Nephron (organoid): ENCODE results near the gene ZBTB1.
"Not testable (repeated sequence)": the region's sequence is repeated elsewhere in the genome, so short reads cannot be mapped to it uniquely, and the experiment has no call there.

ENCODE experiments used
- H3K27ac Mint-ChIP-seq, 3 experiments: 2 replicates each; pipeline ENCODE4 v1.8.0; 2020; ENCODE audit warnings: mixed read lengths in 3 of 3, mild to moderate bottlenecking in 2 of 3, moderate library complexity in 1 of 3
- H3K27me3 Mint-ChIP-seq: 2 replicates; pipeline ENCODE4 v1.8.0; 2021; ENCODE audit warnings: low read depth, mild to moderate bottlenecking, moderate library complexity, mixed read lengths
- H3K36me3 Mint-ChIP-seq: 2 replicates; pipeline ENCODE4 v1.8.0; 2020; ENCODE audit warnings: low read depth, mixed read lengths
- H3K4me1 Mint-ChIP-seq: 2 replicates; pipeline ENCODE4 v1.8.0; 2020; ENCODE audit warnings: mixed read lengths
- H3K4me3 Mint-ChIP-seq, 3 experiments: 2 replicates each; pipeline ENCODE4 v1.8.0; 2020; ENCODE audit warnings: mild to moderate bottlenecking in 3 of 3, mixed read lengths in 3 of 3, moderate library complexity in 2 of 3
- H3K9me3 Mint-ChIP-seq: 2 replicates; pipeline ENCODE4 v1.8.0; 2020; ENCODE audit warnings: mixed read lengths
- TF ChIP-seq, protein P1 (sequence below), 3 experiments: fragments of 200-600 bp; sonication (generic); IDR thresholded peaks; one replicate each; pipeline ENCODE4 v1.5.0; 2021; ENCODE audit warnings: antibody characterized with exemption in 3 of 3; ENCODE audit not compliant: unreplicated experiment in 3 of 3

Gene ZBTB1

GRCh38 chr14:64562436-64562835 lies 57.9 kb downstream of the ZBTB1 start:
- peaks cover 17% of the 10 kb centered on the region for H3K4me1 Mint-ChIP-seq
- H3K4me3 Mint-ChIP-seq: no peak overlapping the region
- H3K36me3 Mint-ChIP-seq: no peaks in the 10 kb centered on the region
- H3K27me3 Mint-ChIP-seq: no peaks in the 10 kb centered on the region
- TF ChIP-seq, protein P1, sequence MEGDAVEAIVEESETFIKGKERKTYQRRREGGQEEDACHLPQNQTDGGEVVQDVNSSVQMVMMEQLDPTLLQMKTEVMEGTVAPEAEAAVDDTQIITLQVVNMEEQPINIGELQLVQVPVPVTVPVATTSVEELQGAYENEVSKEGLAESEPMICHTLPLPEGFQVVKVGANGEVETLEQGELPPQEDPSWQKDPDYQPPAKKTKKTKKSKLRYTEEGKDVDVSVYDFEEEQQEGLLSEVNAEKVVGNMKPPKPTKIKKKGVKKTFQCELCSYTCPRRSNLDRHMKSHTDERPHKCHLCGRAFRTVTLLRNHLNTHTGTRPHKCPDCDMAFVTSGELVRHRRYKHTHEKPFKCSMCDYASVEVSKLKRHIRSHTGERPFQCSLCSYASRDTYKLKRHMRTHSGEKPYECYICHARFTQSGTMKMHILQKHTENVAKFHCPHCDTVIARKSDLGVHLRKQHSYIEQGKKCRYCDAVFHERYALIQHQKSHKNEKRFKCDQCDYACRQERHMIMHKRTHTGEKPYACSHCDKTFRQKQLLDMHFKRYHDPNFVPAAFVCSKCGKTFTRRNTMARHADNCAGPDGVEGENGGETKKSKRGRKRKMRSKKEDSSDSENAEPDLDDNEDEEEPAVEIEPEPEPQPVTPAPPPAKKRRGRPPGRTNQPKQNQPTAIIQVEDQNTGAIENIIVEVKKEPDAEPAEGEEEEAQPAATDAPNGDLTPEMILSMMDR (IDR thresholded peaks at IDR 0.05; ENCODE audit: unreplicated experiment in 3 of 3): no peak
- H3K9me3 Mint-ChIP-seq: no peaks in the 10 kb centered on the region
- no peak overlapping the region for H3K27ac Mint-ChIP-seq

GRCh38 chr14:64563696-64564095 lies 59.1 kb downstream of the ZBTB1 start:
- Mint-ChIP-seq H3K27ac (no peak overlapping the region), H3K27me3 (no peaks in the 10 kb centered on the region), H3K4me1 (peaks cover 25% of the 10 kb centered on the region), H3K36me3 (no peaks in the 10 kb centered on the region), H3K4me3 (no peak overlapping the region), H3K9me3 (no peaks in the 10 kb centered on the region)
- TF ChIP-seq, protein P1 (IDR thresholded peaks at IDR 0.05; ENCODE audit: unreplicated experiment in 3 of 3): no peak

GRCh38 chr14:64566651-64567122 lies 62.1 kb downstream of the ZBTB1 start:
- TF ChIP-seq, protein P1 (IDR thresholded peaks at IDR 0.05; ENCODE audit: unreplicated experiment in 3 of 3): no peak
- Mint-ChIP-seq H3K4me1 (peaks cover 29% of the 10 kb centered on the region), H3K27me3 (no peaks in the 10 kb centered on the region), H3K36me3 (no peaks in the 10 kb centered on the region), H3K27ac (peak overlapping the region; percentile 85 to 96 (median 91)), H3K4me3 (no peak overlapping the region), H3K9me3 (no peaks in the 10 kb centered on the region)

DNA sequence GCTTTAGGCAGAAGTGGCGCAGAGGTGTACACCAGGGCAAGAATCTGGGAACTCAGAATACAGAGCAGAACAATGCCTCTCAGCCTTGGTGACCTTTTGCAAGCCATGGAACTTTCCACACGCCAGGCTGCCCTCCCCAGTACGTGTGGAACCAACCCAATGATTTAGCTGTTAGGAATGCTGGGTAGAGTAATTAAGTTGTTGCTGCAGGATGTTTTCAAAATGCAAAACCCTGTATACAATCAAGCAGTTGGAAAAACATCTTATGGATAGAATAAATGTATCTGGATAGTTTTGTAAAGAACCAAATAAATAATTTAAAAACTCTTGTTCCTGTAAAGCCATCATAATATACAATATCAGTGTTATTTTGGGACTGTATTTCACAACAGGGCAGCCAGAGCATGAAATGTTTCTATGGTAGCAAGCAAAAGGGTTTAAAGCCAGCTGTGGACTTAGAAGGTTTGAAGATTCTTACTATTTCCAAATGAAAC lies 64.6 kb downstream of the ZBTB1 start:
- no peaks in the 10 kb centered on the region for H3K27me3 Mint-ChIP-seq
- no peaks in the 10 kb centered on the region for H3K9me3 Mint-ChIP-seq
- H3K36me3 Mint-ChIP-seq: no peaks in the 10 kb centered on the region
- H3K4me1 Mint-ChIP-seq: peaks cover 43% of the 10 kb centered on the region
- peak overlapping the region; percentile 58 to 86 (median 75) for H3K27ac Mint-ChIP-seq
- no peak overlapping the region for H3K4me3 Mint-ChIP-seq
- TF ChIP-seq, protein P1 (IDR thresholded peaks at IDR 0.05; ENCODE audit: unreplicated experiment in 3 of 3): no peak

GRCh38 chr14:64569646-64570045 lies 65.1 kb downstream of the ZBTB1 start:
- not testable (repeated sequence) for H3K36me3 Mint-ChIP-seq, H3K9me3 Mint-ChIP-seq, H3K4me3 Mint-ChIP-seq, H3K27me3 Mint-ChIP-seq
- Mint-ChIP-seq H3K4me1 (peaks cover 46% of the 10 kb centered on the region), H3K27ac (peak overlapping the region in 1 of 3 experiments; percentile 86)

- H3K9me3 Mint-ChIP-seq: no peaks in the 10 kb centered on the region
- no peaks in the 10 kb centered on the region for H3K36me3 Mint-ChIP-seq
- H3K4me1 Mint-ChIP-seq: peaks cover 30% of the 10 kb centered on the region
- H3K27ac Mint-ChIP-seq: peak overlapping the region; percentile 88 to 90 (median 89)
- TF ChIP-seq, protein P1 (IDR thresholded peaks at IDR 0.05; ENCODE audit: unreplicated experiment in 3 of 3): no peak
- H3K27me3 Mint-ChIP-seq: no peaks in the 10 kb centered on the region
- H3K4me3 Mint-ChIP-seq: no peak overlapping the region
Observed at GRCh38 chr14:64572386-64573104, 68.0 kb downstream of the ZBTB1 start.
